B cell (primary cell): ENCODE data around the gene HNF1B.

ENCODE experiments used
- CTCF ChIP-seq: fragments of 200-600 bp; IDR thresholded peaks from one replicate; pipeline ENCODE4 v1.8.0; 2022; ENCODE audit warnings: antibody characterized with exemption, mild to moderate bottlenecking
- EZH2 ChIP-seq: IDR thresholded peaks from 2 replicates; pipeline ENCODE4 v1.6.1; 2012; ENCODE audit warnings: borderline replicate concordance, low read depth, mild to moderate bottlenecking, moderate library complexity, low read length; ENCODE audit not compliant: insufficient read depth, poor library complexity, severe bottlenecking

GRCh38 chr17:37702598-37702997 lies 42.3 kb downstream of the HNF1B start:
- no peak for TF ChIP-seq EZH2
- TF ChIP-seq CTCF, result no peak
